Measurements from ENCODE around the gene JAG1. TPM values are rescaled to one million over a fixed set of nuclear protein-coding genes. Genes with fewer than 3 reads are reported as not detected.

The JAG1 gene
- polyA plus RNA-seq, 3 donors: 0.70 to 6.8 (median 0.85) TPM

DNA sequence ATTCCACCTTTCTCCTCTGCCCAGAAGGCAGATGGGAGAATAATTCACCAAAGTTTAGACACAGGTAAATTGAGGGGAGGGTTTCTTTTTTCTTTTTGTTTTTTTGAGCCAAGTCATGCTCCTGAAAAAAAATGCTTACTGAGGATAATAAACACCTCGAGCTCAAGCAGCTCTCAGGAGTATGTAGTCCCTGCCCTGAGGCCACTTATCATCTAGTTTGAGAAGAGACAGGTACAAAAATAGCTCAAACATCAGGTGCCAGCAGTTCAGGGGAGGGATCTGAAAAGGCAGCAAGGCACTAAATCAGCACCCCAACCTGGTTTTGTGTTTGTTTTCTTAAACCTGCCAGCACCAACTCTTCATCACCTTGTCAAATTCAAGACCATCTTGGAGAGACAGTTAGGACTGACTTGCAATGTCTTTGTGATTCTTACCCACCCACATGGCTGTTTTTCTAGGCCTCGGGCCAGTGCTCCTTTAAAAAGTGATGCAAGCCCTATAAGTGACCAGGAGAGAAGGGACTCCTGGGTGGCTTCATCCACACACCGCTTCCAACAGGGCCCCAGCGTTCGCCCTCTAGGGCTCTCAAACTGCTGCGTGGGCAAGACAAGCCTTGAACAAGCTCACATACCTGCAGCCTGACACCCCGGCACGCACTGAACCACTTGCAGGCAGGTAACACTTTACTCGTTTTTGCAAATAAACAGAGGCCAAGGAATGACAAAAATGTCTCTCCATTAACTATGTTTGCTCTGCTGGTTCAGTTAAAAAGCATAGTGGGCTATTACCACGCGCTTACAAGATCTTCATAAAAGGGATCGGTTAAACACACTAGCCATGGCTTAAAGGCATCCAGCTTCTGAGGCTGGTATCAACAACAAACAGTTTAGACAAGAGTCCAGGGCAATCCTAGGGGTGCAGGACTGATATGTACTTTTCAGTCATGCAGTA lies 13.9 kb downstream of the JAG1 start:
- H3K27me3 Mint-ChIP-seq (ENCODE audit: low read depth in 3 of 3): peaks cover 2 to 14% (median 11%) of the 10 kb centered on the region in 3 donors
- peaks cover 79 to 83% of the 10 kb centered on the region in 2 donors for H3K36me3 Mint-ChIP-seq
- Histone ChIP-seq H3K4me2 (replicated peaks; ENCODE audit: extremely low read depth, low read length, poor library complexity, severe bottlenecking) (no peak overlapping the region), H3K9me3 (replicated peaks in 1 of 2; ENCODE audit: control insufficient read depth in 1 of 2, insufficient read depth in 1 of 2, low read length in 2 of 2) (no peaks in the 10 kb centered on the region), H3K36me3 (replicated peaks in 1 of 2; ENCODE audit: control insufficient read depth in 1 of 2, insufficient read depth in 2 of 2, low read length in 2 of 2) (peaks cover 38 to 71% of the 10 kb centered on the region in 2 donors), H2AFZ (ENCODE audit: insufficient read depth, low read depth, low read length, poor library complexity, severe bottlenecking) (no peak overlapping the region), H3K27me3 (ENCODE audit: control insufficient read depth in 2 of 2, insufficient read depth in 2 of 2, low read length in 2 of 2) (no peaks in the 10 kb centered on the region), H4K20me1 (ENCODE audit: insufficient read depth, low read length) (peaks cover 34% of the 10 kb centered on the region), H3K4me1 (ENCODE audit: control insufficient read depth in 1 of 2, insufficient read depth in 2 of 2, low read length in 2 of 2) (peaks cover 11 to 14% of the 10 kb centered on the region in 2 donors), H3K9ac (ENCODE audit: insufficient read depth, low read length, poor library complexity, severe bottlenecking) (no peak overlapping the region), H3K79me2 (ENCODE audit: insufficient read depth, low read length) (no peaks in the 10 kb centered on the region), H3K4me3 (replicated peaks in 1 of 3; ENCODE audit: low read depth in 2 of 3, low read length in 3 of 3) (no peak overlapping the region), H3K27ac (ENCODE audit: low read depth in 1 of 2, low read length in 2 of 2) (no peak overlapping the region)
- H3K4me1 Mint-ChIP-seq: peaks cover 17% of the 10 kb centered on the region
- H3K4me3 Mint-ChIP-seq: no peak overlapping the region
- 90% methylated on average over 11 of the region's 12 CpGs for WGBS (ENCODE audit: insufficient coverage)
- TF ChIP-seq CTCF (IDR thresholded peaks at IDR 0.05): no peak
- H3K27ac Mint-ChIP-seq: no peak overlapping the region
- no peak for DNase-seq
- intact Hi-C loops (cut with micrococcal nuclease): no loop called here
- peaks cover 0 to 3% (median 0%) of the 10 kb centered on the region in 7 donors for H3K9me3 Mint-ChIP-seq

DNA sequence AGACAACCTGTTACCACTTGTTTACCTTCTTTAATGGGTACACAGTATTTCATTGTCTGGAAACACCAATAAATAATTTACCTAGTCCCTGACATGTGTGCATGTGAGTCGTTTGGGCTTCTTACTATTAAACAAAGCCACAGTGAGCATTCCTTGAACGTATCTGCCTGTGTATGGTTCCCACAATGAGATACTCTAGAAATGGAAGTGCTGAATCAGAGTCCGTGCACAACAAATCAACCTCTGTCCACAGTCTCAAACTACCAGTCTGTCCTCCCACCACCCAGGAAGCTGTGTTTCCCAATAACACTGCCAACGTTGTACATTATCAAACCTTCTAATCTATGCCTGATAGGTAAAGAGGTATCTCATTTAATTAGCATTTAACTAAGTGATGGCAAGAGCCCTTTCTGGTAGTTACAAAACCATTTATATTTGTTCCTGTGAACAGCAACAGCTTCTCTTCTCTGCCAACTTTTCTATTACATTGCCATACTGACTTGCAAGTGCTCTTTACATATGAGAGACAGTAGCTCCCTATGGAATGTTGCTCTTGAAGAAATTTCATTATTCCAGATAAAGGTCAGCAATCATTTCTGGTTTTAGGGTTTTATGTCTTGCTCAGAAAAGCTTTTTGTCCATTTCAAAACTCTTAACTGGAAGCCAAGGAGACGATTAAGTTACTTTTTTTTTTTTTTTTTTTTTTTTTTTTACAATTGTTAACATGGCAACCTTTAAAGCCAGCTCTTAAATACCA lies 14.7 kb downstream of the JAG1 start:
- H3K36me3 Mint-ChIP-seq: peaks cover 80 to 89% of the 10 kb centered on the region in 2 donors
- no peak for DNase-seq
- peaks cover 16% of the 10 kb centered on the region for H3K4me1 Mint-ChIP-seq
- Histone ChIP-seq H3K27me3 (ENCODE audit: control insufficient read depth in 2 of 2, insufficient read depth in 2 of 2, low read length in 2 of 2) (no peaks in the 10 kb centered on the region), H3K9ac (ENCODE audit: insufficient read depth, low read length, poor library complexity, severe bottlenecking) (no peak overlapping the region), H3K4me1 (ENCODE audit: control insufficient read depth in 1 of 2, insufficient read depth in 2 of 2, low read length in 2 of 2) (peaks cover 11 to 14% of the 10 kb centered on the region in 2 donors), H3K4me3 (replicated peaks in 1 of 3; ENCODE audit: low read depth in 2 of 3, low read length in 3 of 3) (no peak overlapping the region), H3K36me3 (replicated peaks in 1 of 2; ENCODE audit: control insufficient read depth in 1 of 2, insufficient read depth in 2 of 2, low read length in 2 of 2) (peaks cover 38 to 80% of the 10 kb centered on the region in 2 donors), H2AFZ (ENCODE audit: insufficient read depth, low read depth, low read length, poor library complexity, severe bottlenecking) (no peak overlapping the region), H4K20me1 (ENCODE audit: insufficient read depth, low read length) (peaks cover 27% of the 10 kb centered on the region), H3K79me2 (ENCODE audit: insufficient read depth, low read length) (no peaks in the 10 kb centered on the region), H3K9me3 (replicated peaks in 1 of 2; ENCODE audit: control insufficient read depth in 1 of 2, insufficient read depth in 1 of 2, low read length in 2 of 2) (no peaks in the 10 kb centered on the region), H3K4me2 (replicated peaks; ENCODE audit: extremely low read depth, low read length, poor library complexity, severe bottlenecking) (no peak overlapping the region), H3K27ac (ENCODE audit: low read depth in 1 of 2, low read length in 2 of 2) (no peak overlapping the region)
- intact Hi-C loops (cut with micrococcal nuclease): no loop called here
- no peak for TF ChIP-seq CTCF (IDR thresholded peaks at IDR 0.05)
- peaks cover 2 to 12% (median 11%) of the 10 kb centered on the region in 3 donors for H3K27me3 Mint-ChIP-seq (ENCODE audit: low read depth in 3 of 3)
- H3K9me3 Mint-ChIP-seq: peaks cover 0 to 3% (median 0%) of the 10 kb centered on the region in 7 donors
- no peak overlapping the region for H3K4me3 Mint-ChIP-seq
- no peak overlapping the region for H3K27ac Mint-ChIP-seq
- 70% methylated on average over 2 of the region's 5 CpGs for WGBS (ENCODE audit: insufficient coverage)
